Breast epithelium (tissue), 3 donors: ENCODE data around the gene TMTC2.

Source experiments
- CTCF ChIP-seq, 3 donors: fragments of 450-650 bp; IDR thresholded peaks; one replicate each; pipeline ENCODE4 v1.5.1; 2016 to 2017; ENCODE audit warnings: antibody characterized with exemption in 3 of 3, mild to moderate bottlenecking in 3 of 3, moderate library complexity in 3 of 3
- POLR2A ChIP-seq: fragments of 450-650 bp; IDR thresholded peaks from one replicate; pipeline ENCODE4 v1.6.1; 2016; ENCODE audit warnings: antibody characterized with exemption, mild to moderate bottlenecking, moderate library complexity
- POLR2AphosphoS5 ChIP-seq, 3 donors: sonication (generic); formaldehyde crosslinking; IDR thresholded peaks; one replicate each; pipeline ENCODE4 v1.6.1; 2017; ENCODE audit warnings: antibody characterized with exemption in 3 of 3

GRCh38 chr12:82959821-82960220 lies 273.1 kb downstream of the TMTC2 start:
- TF ChIP-seq CTCF (IDR thresholded peaks at IDR 0.05) = no peak
- TF ChIP-seq POLR2A = no peak
- no peak for TF ChIP-seq POLR2AphosphoS5 (IDR thresholded peaks at IDR 0.05)
